BLaER1 treated with 17β-estradiol and CSF1 and Interleukin-3, amounts not matched to agents 10 nM and 100 nM (cell line): ENCODE measurements around the gene NUP188.
A peak's percentile ranks its signal among the peaks of the same experiment; 100 is the strongest.
"Not testable (repeated sequence)": the region's sequence is repeated elsewhere in the genome, so short reads cannot be mapped to it uniquely, and the experiment has no call there.

Source experiments
- H3K27ac ChIP-seq, 11 experiments: shearing (Covaris generic); formaldehyde crosslinking; 2 replicates each; pipeline ENCODE4 v1.8.1; 2022
- H3K27me3 ChIP-seq, 11 experiments: shearing (Covaris generic); formaldehyde crosslinking; 2 replicates each; pipeline ENCODE4 v1.8.1; 2022
- H3K36me3 ChIP-seq, 11 experiments: shearing (Covaris generic); formaldehyde crosslinking; 2 replicates each; pipeline ENCODE4 v1.8.1; 2022
- H3K4me1 ChIP-seq, 10 experiments: shearing (Covaris generic); formaldehyde crosslinking; 2 replicates each; pipeline ENCODE4 v1.8.1; 2022
- H3K4me2 ChIP-seq, 11 experiments: shearing (Covaris generic); formaldehyde crosslinking; 2 replicates each; pipeline ENCODE4 v1.8.1; 2022
- H3K4me3 ChIP-seq, 10 experiments: shearing (Covaris generic); formaldehyde crosslinking; 2 replicates each; pipeline ENCODE4 v1.8.1; 2022
- H3K9ac ChIP-seq, 11 experiments: shearing (Covaris generic); formaldehyde crosslinking; 2 replicates each; pipeline ENCODE4 v1.8.1; 2022
- H3K9me3 ChIP-seq, 11 experiments: shearing (Covaris generic); formaldehyde crosslinking; replicated peaks in 1 of 11; 2 replicates each; pipeline ENCODE4 v1.8.1; 2022
- H4K20me1 ChIP-seq, 11 experiments: shearing (Covaris generic); formaldehyde crosslinking; 2 replicates each; pipeline ENCODE4 v1.8.1; 2022
- Cebpa-rat ChIP-seq, 11 experiments: shearing (Covaris generic); IDR thresholded peaks; 2 replicates each; pipeline ENCODE4 v1.8.1; 2022

Gene NUP188

DNA sequence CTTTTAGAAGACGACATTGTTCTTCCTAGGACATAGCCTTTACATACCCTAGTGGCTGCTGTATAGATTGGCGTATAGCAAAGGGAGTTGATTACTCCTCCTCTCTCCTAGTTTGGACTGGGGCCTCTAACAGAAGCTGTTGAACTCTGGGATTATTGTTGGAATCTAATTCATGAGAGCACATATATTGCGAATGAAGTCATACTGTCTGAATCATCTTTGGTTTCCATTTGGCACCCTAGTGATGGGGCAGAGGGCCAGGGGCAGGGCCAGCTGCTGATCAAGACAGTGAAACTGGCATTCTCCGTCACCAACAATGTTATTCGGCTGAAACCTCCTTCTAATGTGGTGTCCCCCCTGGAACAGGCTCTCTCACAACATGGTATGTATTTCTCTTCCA, 40.3 kb downstream of the NUP188 start:
- peaks cover 0 to 35% (median 13%) of the 10 kb centered on the region in 10 experiments; a peak in 13 of 20 replicates for H3K4me1 ChIP-seq
- H3K27ac ChIP-seq = no peak overlapping the region
- no peak overlapping the region for H3K9ac ChIP-seq
- peaks cover 92 to 100% (median 99%) of the 10 kb centered on the region in 11 experiments for H3K36me3 ChIP-seq
- no peak overlapping the region for H3K4me3 ChIP-seq
- no peaks in the 10 kb centered on the region for H3K27me3 ChIP-seq
- no peak for TF ChIP-seq Cebpa-rat (IDR thresholded peaks at IDR 0.05)
- H4K20me1 ChIP-seq = peaks cover 0 to 18% (median 0%) of the 10 kb centered on the region in 11 experiments; a peak in 4 of 22 replicates
- H3K9me3 ChIP-seq = no peaks in the 10 kb centered on the region
- H3K4me2 ChIP-seq = no peak overlapping the region

DNA sequence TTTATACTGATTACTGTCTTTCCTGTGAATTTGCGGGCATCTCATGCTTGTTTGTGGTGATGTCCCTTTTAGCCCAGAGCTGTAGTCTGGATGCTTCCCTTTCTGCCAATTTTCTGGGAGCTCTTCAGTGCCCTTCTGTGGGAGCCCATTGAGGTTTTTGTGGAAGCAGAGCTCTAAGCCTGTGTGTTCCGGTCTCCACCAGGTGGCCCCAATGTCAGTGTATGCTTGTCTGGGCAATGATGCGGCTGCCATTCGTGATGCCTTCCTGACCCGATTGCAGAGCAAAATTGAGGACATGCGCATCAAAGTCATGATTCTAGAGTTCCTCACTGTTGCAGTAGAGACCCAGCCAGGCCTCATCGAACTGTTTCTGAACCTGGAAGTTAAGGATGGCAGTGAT, 45.5 kb downstream of the NUP188 start:
- H3K27ac ChIP-seq = no peak overlapping the region
- peaks cover 0 to 51% (median 19%) of the 10 kb centered on the region in 11 experiments; a peak in 13 of 22 replicates for H4K20me1 ChIP-seq
- TF ChIP-seq Cebpa-rat (IDR thresholded peaks at IDR 0.05) = no peak
- H3K9ac ChIP-seq = no peak overlapping the region
- H3K27me3 ChIP-seq = no peaks in the 10 kb centered on the region
- peaks cover 5 to 73% (median 39%) of the 10 kb centered on the region in 10 experiments; a peak in 16 of 20 replicates for H3K4me1 ChIP-seq
- no peaks in the 10 kb centered on the region for H3K9me3 ChIP-seq
- no peak overlapping the region; a peak in 1 of 22 replicates for H3K4me2 ChIP-seq
- no peak overlapping the region for H3K4me3 ChIP-seq
- H3K36me3 ChIP-seq = peaks cover 90 to 100% (median 99%) of the 10 kb centered on the region in 11 experiments

DNA sequence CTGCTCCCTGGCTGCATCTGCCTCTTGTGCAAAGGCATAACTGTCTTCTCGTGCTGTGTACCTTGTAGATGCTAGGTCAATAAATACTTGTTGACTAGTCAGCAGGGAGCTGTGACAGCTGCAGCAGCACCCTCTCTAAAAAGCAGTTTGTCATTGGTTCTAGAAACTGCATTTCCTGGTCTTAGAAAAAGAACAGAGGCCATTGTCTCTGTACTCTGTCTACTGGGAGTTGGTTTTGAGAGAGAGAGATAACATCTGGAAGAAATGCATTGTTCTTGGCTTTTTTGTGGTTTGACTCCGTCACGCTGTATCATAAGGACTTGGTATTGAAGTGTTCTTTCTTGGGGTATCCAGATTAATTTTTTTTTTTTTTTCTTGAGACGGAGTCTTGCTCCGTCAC, 48.3 kb downstream of the NUP188 start:
- peaks cover 5 to 59% (median 33%) of the 10 kb centered on the region in 10 experiments; a peak in 16 of 20 replicates for H3K4me1 ChIP-seq
- peak overlapping the region in 8 of 11 experiments; percentile 3 to 65 (median 62); a peak in 13 of 22 replicates for H3K4me2 ChIP-seq

DNA sequence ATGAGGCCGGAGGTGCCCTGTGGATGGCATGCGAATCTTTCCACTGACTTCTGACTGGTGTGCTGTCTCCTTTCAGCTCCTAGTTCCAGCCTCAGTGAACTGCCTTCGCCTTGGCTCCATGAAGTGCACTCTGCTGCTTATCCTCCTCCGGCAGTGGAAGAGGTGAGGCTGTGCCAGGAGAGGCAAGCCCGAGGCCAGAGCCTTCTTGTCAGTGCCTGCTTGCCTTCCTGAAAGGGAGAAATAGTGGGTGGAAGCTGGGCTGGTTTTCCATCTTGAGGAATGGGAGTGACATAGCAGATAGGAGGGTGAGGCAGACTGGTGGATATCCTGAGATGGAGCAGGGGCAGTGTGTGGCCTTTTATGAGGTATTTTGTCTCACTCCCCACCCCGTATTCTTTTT, 51.0 kb downstream of the NUP188 start:
- Histone ChIP-seq H3K4me2 (no peak overlapping the region), H3K27me3 (no peaks in the 10 kb centered on the region), H3K36me3 (peaks cover 94 to 100% (median 100%) of the 10 kb centered on the region in 11 experiments), H3K9ac (no peak overlapping the region), H3K27ac (no peak overlapping the region), H3K9me3 (no peaks in the 10 kb centered on the region), H3K4me3 (no peak overlapping the region), H4K20me1 (peaks cover 0 to 60% (median 22%) of the 10 kb centered on the region in 11 experiments; a peak in 14 of 22 replicates), H3K4me1 (peaks cover 0 to 32% (median 25%) of the 10 kb centered on the region in 10 experiments; a peak in 15 of 20 replicates)
- no peak for TF ChIP-seq Cebpa-rat (IDR thresholded peaks at IDR 0.05)

More for the DNA sequence above, 48.3 kb downstream of the NUP188 start:
- peak overlapping the region in 2 of 11 experiments; percentile 5 to 26; a peak in 2 of 22 replicates for H3K27ac ChIP-seq
- no peaks in the 10 kb centered on the region for H3K9me3 ChIP-seq
- peaks cover 0 to 57% (median 21%) of the 10 kb centered on the region in 11 experiments; a peak in 14 of 22 replicates for H4K20me1 ChIP-seq
- peak overlapping the region in 5 of 11 experiments; percentile 6 to 40 (median 33); a peak in 4 of 22 replicates for H3K9ac ChIP-seq
- TF ChIP-seq Cebpa-rat (IDR thresholded peaks at IDR 0.05) = no peak
- no peak overlapping the region for H3K4me3 ChIP-seq
- H3K36me3 ChIP-seq = peaks cover 87 to 100% (median 99%) of the 10 kb centered on the region in 11 experiments
- H3K27me3 ChIP-seq = no peaks in the 10 kb centered on the region

DNA sequence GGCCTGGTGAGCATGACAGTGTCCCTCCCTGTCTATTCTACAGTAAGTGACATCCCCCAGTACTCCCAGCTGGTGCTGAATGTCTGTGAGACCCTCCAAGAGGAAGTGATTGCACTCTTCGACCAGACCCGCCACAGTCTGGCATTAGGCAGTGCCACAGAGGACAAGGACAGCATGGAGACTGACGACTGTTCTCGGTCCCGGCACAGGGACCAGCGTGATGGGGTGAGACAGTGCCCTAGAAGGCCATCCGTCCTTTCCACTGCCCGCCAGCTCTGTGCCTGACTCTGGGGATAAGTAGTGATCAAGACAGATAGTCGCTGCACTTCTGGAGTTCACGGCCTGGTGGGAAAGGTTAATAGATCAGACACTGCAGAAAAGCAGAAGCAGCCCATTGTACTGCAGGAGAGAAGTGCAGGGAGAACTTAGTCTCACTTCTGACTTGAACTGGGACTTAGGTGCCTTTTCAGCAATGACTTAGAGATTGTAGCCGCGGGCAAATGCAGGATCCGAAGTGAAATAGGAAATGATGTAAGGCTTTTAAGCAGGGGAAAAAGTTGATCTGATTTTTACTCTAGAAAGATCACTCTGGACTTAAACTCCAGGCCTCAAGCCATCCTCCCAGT, 52.2 kb downstream of the NUP188 start:
- H3K4me2 ChIP-seq = no peak overlapping the region
- peaks cover 91 to 100% (median 99%) of the 10 kb centered on the region in 11 experiments for H3K36me3 ChIP-seq
- H3K27ac ChIP-seq = no peak overlapping the region

DNA sequence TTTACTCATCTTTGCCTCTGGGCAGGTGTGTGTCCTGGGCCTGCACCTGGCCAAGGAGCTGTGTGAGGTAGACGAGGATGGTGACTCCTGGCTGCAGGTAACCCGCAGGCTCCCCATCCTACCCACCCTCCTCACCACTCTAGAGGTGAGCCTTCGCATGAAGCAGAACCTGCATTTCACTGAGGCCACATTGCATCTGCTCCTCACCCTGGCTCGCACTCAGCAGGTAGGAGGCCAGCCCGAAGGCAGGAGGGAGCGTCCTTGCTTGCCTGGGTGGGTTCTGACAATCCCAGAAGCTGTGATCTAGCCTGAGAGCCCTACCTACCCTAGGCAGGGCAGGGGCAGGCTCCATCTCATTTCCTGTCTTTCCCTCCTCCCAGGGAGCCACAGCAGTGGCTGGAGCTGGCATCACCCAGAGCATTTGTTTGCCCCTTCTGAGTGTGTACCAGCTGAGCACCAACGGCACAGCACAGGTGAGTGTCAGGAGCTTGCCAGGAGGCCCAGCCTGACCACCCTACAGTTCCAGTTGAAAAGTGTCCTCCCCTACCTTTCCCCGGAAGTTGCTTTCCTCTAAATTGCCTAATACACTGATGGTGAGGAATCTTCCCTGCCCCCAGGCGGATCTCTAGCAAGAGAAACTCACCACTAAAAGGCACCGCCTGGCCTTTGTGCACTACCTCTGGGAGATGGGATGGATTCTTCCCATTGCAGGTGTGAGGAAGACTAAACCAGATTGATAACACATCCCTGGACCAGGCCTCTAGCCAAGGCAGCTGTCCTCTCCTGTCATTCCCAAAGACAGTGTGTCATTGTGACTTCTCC, 54.2 kb downstream of the NUP188 start:
- Histone ChIP-seq H3K9me3 (no peaks in the 10 kb centered on the region), H3K9ac (0 out of 22 replicates have a peak overlapping the region, but pooled peaks of 1 of the 11 experiments have one; percentile 9), H3K4me1 (peaks cover 0 to 4% (median 0%) of the 10 kb centered on the region in 10 experiments; a peak in 3 of 20 replicates), H3K4me3 (no peak overlapping the region), H3K27ac (no peak overlapping the region), H3K36me3 (peaks cover 90 to 100% (median 99%) of the 10 kb centered on the region in 11 experiments), H3K27me3 (no peaks in the 10 kb centered on the region), H3K4me2 (no peak overlapping the region), H4K20me1 (peaks cover 3 to 59% (median 24%) of the 10 kb centered on the region in 11 experiments; a peak in 17 of 22 replicates)
- no peak for TF ChIP-seq Cebpa-rat (IDR thresholded peaks at IDR 0.05)

More for the DNA sequence above, 52.2 kb downstream of the NUP188 start:
- H3K4me3 ChIP-seq = no peak overlapping the region
- peaks cover 0 to 59% (median 22%) of the 10 kb centered on the region in 11 experiments; a peak in 14 of 22 replicates for H4K20me1 ChIP-seq
- H3K9ac ChIP-seq = peak overlapping the region in 3 of 11 experiments; percentile 18 to 32 (median 30); a peak in 2 of 22 replicates
- peaks cover 0 to 21% (median 18%) of the 10 kb centered on the region in 10 experiments; a peak in 15 of 20 replicates for H3K4me1 ChIP-seq
- H3K27me3 ChIP-seq = no peaks in the 10 kb centered on the region
- H3K9me3 ChIP-seq = no peaks in the 10 kb centered on the region
- TF ChIP-seq Cebpa-rat (IDR thresholded peaks at IDR 0.05) = no peak

DNA sequence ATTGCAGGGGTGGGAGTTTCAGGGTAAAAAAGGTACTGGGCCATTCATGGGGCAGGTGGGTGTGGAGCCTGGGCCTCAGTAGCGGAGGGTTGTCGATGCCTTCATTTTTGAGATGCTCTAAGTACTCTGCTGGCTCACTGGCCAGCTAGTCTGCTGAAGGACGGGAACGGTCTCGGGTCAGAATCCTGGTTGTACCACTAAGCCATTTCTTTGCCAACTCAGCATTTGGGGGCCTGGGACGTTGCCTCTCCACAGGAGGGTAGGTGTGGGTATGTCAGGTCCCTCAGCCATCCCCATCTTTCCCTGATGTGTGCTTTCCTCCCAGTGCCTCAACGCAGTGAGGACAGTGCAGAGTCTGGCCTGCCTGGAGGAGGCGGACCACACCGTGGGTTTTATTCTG, 55.5 kb downstream of the NUP188 start:
- peaks cover 86 to 100% (median 98%) of the 10 kb centered on the region in 11 experiments for H3K36me3 ChIP-seq
- H3K9ac ChIP-seq = no peak overlapping the region
- no peak for TF ChIP-seq Cebpa-rat (IDR thresholded peaks at IDR 0.05)

DNA sequence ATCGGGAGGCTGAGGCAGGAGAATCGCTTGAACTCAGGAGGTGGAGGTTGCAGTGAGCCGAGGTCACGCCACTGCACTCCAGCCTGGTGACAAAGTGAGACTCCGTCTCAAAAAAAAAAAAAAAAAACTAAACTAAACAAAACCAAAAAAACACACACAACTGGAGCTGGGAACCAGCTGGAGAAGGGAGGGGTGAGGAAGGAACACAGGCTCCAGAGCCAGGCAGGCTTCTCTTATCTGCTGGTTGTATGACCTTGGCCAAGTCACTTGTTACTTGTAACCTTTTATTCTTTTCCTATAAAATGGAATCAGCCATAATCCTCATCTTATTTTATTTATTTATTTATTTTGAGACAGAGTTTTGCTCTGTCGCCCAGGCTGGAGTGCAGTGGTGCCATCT, 56.7 kb downstream of the NUP188 start:
- not testable (repeated sequence) for H3K4me3 ChIP-seq, H3K27me3 ChIP-seq, H3K9me3 ChIP-seq, H3K9ac ChIP-seq, H3K4me2 ChIP-seq, H3K27ac ChIP-seq
- Histone ChIP-seq H4K20me1 (peaks cover 3 to 75% (median 30%) of the 10 kb centered on the region in 11 experiments; a peak in 18 of 22 replicates), H3K4me1 (peaks cover 0 to 22% (median 17%) of the 10 kb centered on the region in 10 experiments; a peak in 16 of 20 replicates), H3K36me3 (peaks cover 85 to 100% (median 97%) of the 10 kb centered on the region in 11 experiments)

More for the DNA sequence above, 55.5 kb downstream of the NUP188 start:
- Histone ChIP-seq H3K27ac (no peak overlapping the region), H3K27me3 (no peaks in the 10 kb centered on the region), H3K4me2 (no peak overlapping the region), H3K4me3 (no peak overlapping the region), H4K20me1 (peaks cover 3 to 70% (median 27%) of the 10 kb centered on the region in 11 experiments; a peak in 18 of 22 replicates), H3K4me1 (peaks cover 0 to 12% (median 9%) of the 10 kb centered on the region in 10 experiments; a peak in 15 of 20 replicates), H3K9me3 (no peaks in the 10 kb centered on the region)
